Neural cell (in vitro differentiated cells): ENCODE data around the gene LYAR. TPM values are rescaled to one million over a fixed set of nuclear protein-coding genes. Genes with fewer than 3 reads are reported as not detected.

ENCODE experiments used
- H2AFZ ChIP-seq: fragments of 200-600, 300-800 bp; sonication (generic), shearing (Covaris generic); 2 replicates; pipeline ENCODE4 v1.6.0; 2014; ENCODE audit warnings: low read depth, mild to moderate bottlenecking, antibody characterized with exemption, low read length, moderate library complexity
- H3F3A ChIP-seq: fragments of 200-600 bp; shearing (Covaris generic); 2 replicates; pipeline ENCODE4 v1.6.1; 2016; ENCODE audit warnings: mild to moderate bottlenecking, moderate library complexity, mixed read lengths, antibody characterized with exemption, low read length; ENCODE audit not compliant: insufficient read depth, poor library complexity, severe bottlenecking
- H3K27ac ChIP-seq: fragments of 200-600, 300-800 bp; sonication (generic), shearing (Covaris generic); 2 replicates; pipeline ENCODE4 v1.5.1; 2014; ENCODE audit warnings: mild to moderate bottlenecking, low read length, moderate library complexity
- H3K27me3 ChIP-seq: fragments of 300-800, 200-600 bp; sonication (generic), shearing (Covaris generic); 2 replicates; pipeline ENCODE4 v1.6.0; 2014; ENCODE audit warnings: mild to moderate bottlenecking, low read depth, low read length, moderate library complexity; ENCODE audit not compliant: insufficient read depth
- H3K36me3 ChIP-seq: fragments of 300-800, 200-600 bp; sonication (generic), shearing (Covaris generic); 2 replicates; pipeline ENCODE4 v1.5.1; 2014; ENCODE audit warnings: mild to moderate bottlenecking, antibody characterized with exemption, low read length, moderate library complexity; ENCODE audit not compliant: insufficient read depth
- H3K4me2 ChIP-seq: fragments of 300-800, 200-600 bp; sonication (generic), shearing (Covaris generic); 2 replicates; pipeline ENCODE4 v1.6.0; 2014; ENCODE audit warnings: mild to moderate bottlenecking, low read length
- H3K4me3 ChIP-seq: fragments of 300-800, 200-600 bp; sonication (generic), shearing (Covaris generic); 2 replicates; pipeline ENCODE4 v1.5.1; 2014; ENCODE audit warnings: mild to moderate bottlenecking, low read length, moderate library complexity
- H3K79me2 ChIP-seq: fragments of 200-600 bp; shearing (Covaris generic); replicated peaks from 2 replicates; pipeline ENCODE4 v1.6.0; 2014; ENCODE audit warnings: mild to moderate bottlenecking, low read length, moderate library complexity; ENCODE audit not compliant: insufficient read depth
- H3K9ac ChIP-seq: fragments of 300-800, 200-600 bp; sonication (generic), shearing (Covaris generic); 2 replicates; pipeline ENCODE4 v1.6.1; 2016; ENCODE audit warnings: mild to moderate bottlenecking, low read length, mixed read lengths
- H3K9me2 ChIP-seq: fragments of 200-600 bp; shearing (Covaris generic); 2 replicates; pipeline ENCODE4 v1.6.1; 2016; ENCODE audit warnings: mild to moderate bottlenecking, low read length, mixed read lengths; ENCODE audit not compliant: insufficient read depth
- H3K9me3 ChIP-seq: fragments of 200-600, 300-800 bp; sonication (generic), shearing (Covaris generic); 2 replicates; pipeline ENCODE4 v1.6.1; 2016; ENCODE audit warnings: mild to moderate bottlenecking, mixed run types, low read length, moderate library complexity, mixed read lengths
- H4K20me1 ChIP-seq: fragments of 200-600 bp; shearing (Covaris generic); 2 replicates; pipeline ENCODE4 v1.6.1; 2016; ENCODE audit warnings: mild to moderate bottlenecking, mixed run types; ENCODE audit not compliant: insufficient read depth
- CTCF ChIP-seq: fragments of 450-650 bp; IDR thresholded peaks from 2 replicates; pipeline ENCODE4 v1.5.1; 2014; ENCODE audit warnings: antibody characterized with exemption, mild to moderate bottlenecking, moderate library complexity; ENCODE audit not compliant: poor library complexity, severe bottlenecking
- EP300 ChIP-seq: fragments of 450-650 bp; conservative IDR thresholded peaks from 2 replicates; pipeline ENCODE4 v1.6.1; 2014; ENCODE audit warnings: antibody characterized with exemption, mild to moderate bottlenecking, moderate library complexity; ENCODE audit not compliant: poor library complexity, severe bottlenecking
- EZH2 ChIP-seq: fragments of 200-600, 300-800 bp; shearing (Covaris generic), sonication (generic); IDR thresholded peaks from 2 replicates; pipeline ENCODE4 v1.6.1; 2014; ENCODE audit warnings: antibody characterized with exemption, low read length, borderline replicate concordance, mild to moderate bottlenecking; ENCODE audit not compliant: insufficient read depth, poor library complexity, severe bottlenecking
- MXI1 ChIP-seq: fragments of 450-650 bp; conservative IDR thresholded peaks from 2 replicates; pipeline ENCODE4 v1.6.1; 2014; ENCODE audit warnings: antibody characterized with exemption, mild to moderate bottlenecking; ENCODE audit not compliant: poor library complexity, severe bottlenecking
- POLR2AphosphoS5 ChIP-seq: IDR thresholded peaks from 2 replicates; pipeline ENCODE4 v1.6.1; 2012
- RAD21 ChIP-seq: fragments of 450-650 bp; conservative IDR thresholded peaks from 2 replicates; pipeline ENCODE4 v1.6.1; 2014; ENCODE audit warnings: antibody characterized with exemption, mild to moderate bottlenecking, moderate library complexity
- REST ChIP-seq: IDR thresholded peaks from 2 replicates; pipeline ENCODE4 v1.6.1; 2012; ENCODE audit warnings: borderline replicate concordance
- SMC3 ChIP-seq: fragments of 450-650 bp; conservative IDR thresholded peaks from 2 replicates; pipeline ENCODE4 v1.6.1; 2014; ENCODE audit warnings: antibody characterized with exemption, mild to moderate bottlenecking, moderate library complexity; ENCODE audit not compliant: poor library complexity
- TAF1 ChIP-seq: IDR thresholded peaks from 2 replicates; pipeline ENCODE4 v1.6.1; 2012; ENCODE audit warnings: low read depth
- polyA plus RNA-seq: library from polyadenylated mRNA; depleted of rRNA; stranded (reverse); fragments of >200 nt; gene quantifications from 2 replicates; pipeline ENCODE4 v1.2.3, GENCODE V29; 2014

The LYAR gene
- polyA plus RNA-seq, 1 donor from 2014 or later = 14.7 TPM

DNA sequence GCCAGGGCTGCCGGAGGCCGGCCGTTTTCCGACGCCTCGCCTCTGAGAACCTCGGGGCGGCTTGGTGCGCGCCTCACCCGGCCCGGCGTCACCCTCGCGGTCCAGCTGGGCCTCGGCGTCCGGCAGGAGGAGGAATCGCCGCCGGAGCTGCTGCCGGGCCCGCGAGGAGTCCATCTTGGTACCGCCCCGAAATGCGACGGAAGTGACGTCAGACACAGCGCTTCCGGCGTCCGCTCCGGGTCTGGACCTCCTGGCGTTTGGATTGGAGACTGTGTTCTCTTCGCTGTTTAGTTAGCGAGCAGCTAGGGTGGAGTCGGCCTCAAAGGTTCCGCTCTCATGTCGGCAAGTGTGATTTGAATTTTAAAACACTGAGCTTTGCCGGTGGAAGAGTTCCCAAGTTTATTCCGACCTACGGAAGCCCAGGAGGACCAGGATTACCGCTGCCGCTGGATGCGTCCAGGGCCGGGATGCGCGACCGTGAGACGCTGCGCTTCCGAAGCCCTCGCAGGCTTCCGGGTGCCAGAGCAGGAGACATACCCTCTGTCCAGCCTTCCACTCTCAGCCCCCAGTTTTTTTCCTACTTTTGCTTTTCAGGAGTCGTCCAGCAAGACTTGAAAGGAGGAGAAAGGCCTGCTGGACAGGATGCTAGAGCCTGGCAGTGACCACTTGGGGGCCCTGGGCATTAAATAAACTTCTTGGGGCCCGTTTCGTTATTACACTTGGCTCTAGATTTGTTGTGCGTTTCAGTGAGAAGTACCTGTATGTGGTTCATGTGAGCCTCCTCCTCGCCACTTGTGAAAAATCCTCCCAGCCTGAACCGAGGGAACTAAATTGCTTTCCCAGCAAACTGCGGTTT is 41.7 kb downstream of the LYAR start, which contains the start of gene TMEM128:
Gene TMEM128, minus strand, starts transcription at position 195 of the 856 bp plus-strand sequence. Its CDS starts 21 bp downstream, at position 174.
- H3K27ac ChIP-seq = peak within 1 kb of the TSS; percentile 89
- peak within 1 kb of the TSS; percentile 92 for H2AFZ ChIP-seq
- H4K20me1 ChIP-seq = no peaks in the 10 kb centered on the region
- peaks cover 11% of the 10 kb centered on the region for H3K79me2 ChIP-seq
- TF ChIP-seq POLR2AphosphoS5 (peak; percentile 98), EZH2 (no peak), REST (peak; percentile 82), RAD21 (peak; percentile 31), EP300 (peak; percentile 50), CTCF (peak; percentile 46), SMC3 (no peak), MXI1 (peak; percentile 76), TAF1 (peak; percentile 84)
- H3K9me2 ChIP-seq = no peaks in the 10 kb centered on the region
- no peaks in the 10 kb centered on the region for H3K36me3 ChIP-seq
- H3K27me3 ChIP-seq = no peaks in the 10 kb centered on the region
- H3K9ac ChIP-seq = peak within 1 kb of the TSS; percentile 93
- H3K9me3 ChIP-seq = no peaks in the 10 kb centered on the region
- H3F3A ChIP-seq = no peaks in the 10 kb centered on the region
- H3K4me2 ChIP-seq = peak within 1 kb of the TSS; percentile 98
- H3K4me3 ChIP-seq = peak within 1 kb of the TSS; percentile 90

DNA sequence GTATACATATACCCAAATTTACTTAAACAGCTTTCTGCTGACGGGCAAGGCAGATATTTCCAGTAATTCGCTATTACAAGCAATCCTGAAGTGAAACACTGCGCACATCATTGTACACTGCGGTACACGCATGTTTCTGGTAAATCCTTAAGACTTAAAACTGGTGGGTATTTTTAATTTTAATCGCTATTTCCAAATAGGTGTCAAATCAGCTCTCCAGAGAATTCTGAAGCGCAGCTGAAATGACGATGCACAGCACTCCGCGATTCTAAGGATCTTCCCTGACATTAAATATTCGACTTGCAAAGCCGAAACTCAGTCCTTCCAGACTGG is 42.3 kb downstream of the LYAR start:
- Histone ChIP-seq H3K4me2 (peak overlapping the region; percentile 98), H3K36me3 (no peaks in the 10 kb centered on the region), H3K9me2 (no peaks in the 10 kb centered on the region), H3F3A (no peaks in the 10 kb centered on the region), H3K9ac (peak overlapping the region; percentile 93), H3K79me2 (peaks cover 11% of the 10 kb centered on the region), H3K27me3 (no peaks in the 10 kb centered on the region), H3K4me3 (peak overlapping the region; percentile 90), H2AFZ (peak overlapping the region; percentile 92), H3K27ac (peak overlapping the region; percentile 89), H3K9me3 (no peaks in the 10 kb centered on the region), H4K20me1 (no peaks in the 10 kb centered on the region)
- TF ChIP-seq EP300 (no peak), RAD21 (no peak), SMC3 (no peak)
